ENCODE measurements around the gene AREG. TPM values are rescaled to one million over a fixed set of nuclear protein-coding genes. Genes with fewer than 3 reads are reported as not detected.

The AREG gene
- total RNA-seq, 1 donor from 2014 or later = 2.2 TPM

DNA sequence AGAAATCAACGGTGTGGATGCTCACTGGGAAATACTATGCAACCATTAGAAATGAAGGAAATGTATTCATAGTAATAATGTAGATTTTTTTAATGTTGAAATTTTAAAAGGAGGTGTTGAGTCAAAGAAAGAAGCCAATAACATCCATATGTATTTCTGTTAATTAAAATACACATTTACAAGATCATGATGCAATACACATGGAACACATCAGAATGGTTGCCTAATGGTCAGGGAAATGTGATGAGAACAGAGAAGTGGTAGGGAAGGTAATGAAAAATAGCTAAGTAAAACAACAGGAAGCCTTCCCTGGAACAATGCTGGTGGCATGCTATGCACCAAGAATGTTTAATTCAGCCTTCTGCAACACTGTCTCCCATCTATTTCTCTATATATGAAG is 18.2 kb downstream of the AREG start:
- Mint-ChIP-seq H3K4me1 (ENCODE audit: low read depth) (no peaks in the 10 kb centered on the region), H3K4me3 (ENCODE audit: low read depth) (no peak overlapping the region), H3K27ac (no peak overlapping the region), H3K9me3 (ENCODE audit: low read depth) (peaks cover 7% of the 10 kb centered on the region), H3K36me3 (ENCODE audit: insufficient read depth) (no peaks in the 10 kb centered on the region), H3K27me3 (no peaks in the 10 kb centered on the region)
- no peak for DNase-seq (ENCODE audit: low spot score, unreplicated experiment)
- TF ChIP-seq, protein P1, sequence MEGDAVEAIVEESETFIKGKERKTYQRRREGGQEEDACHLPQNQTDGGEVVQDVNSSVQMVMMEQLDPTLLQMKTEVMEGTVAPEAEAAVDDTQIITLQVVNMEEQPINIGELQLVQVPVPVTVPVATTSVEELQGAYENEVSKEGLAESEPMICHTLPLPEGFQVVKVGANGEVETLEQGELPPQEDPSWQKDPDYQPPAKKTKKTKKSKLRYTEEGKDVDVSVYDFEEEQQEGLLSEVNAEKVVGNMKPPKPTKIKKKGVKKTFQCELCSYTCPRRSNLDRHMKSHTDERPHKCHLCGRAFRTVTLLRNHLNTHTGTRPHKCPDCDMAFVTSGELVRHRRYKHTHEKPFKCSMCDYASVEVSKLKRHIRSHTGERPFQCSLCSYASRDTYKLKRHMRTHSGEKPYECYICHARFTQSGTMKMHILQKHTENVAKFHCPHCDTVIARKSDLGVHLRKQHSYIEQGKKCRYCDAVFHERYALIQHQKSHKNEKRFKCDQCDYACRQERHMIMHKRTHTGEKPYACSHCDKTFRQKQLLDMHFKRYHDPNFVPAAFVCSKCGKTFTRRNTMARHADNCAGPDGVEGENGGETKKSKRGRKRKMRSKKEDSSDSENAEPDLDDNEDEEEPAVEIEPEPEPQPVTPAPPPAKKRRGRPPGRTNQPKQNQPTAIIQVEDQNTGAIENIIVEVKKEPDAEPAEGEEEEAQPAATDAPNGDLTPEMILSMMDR (IDR thresholded peaks at IDR 0.05; ENCODE audit: unreplicated experiment) = no peak

DNA sequence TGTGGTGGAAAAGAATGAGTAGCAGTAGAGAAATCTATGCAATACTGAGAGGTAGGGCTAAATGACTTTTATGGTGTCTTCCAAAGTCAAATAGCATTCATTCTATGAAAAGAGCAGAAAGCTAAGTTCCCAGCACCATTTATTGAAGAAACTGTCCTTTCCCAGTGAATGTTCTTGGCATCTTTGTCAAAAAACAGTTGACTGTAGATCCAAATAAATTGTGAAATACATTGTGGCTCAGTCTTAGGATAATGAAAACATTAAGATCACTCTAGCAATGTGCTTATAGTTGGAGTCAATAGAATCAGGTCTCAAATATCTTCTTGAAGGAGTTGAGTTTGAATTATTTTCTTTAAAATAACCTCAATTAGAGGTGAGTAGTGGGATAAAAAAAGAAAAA is 19.4 kb downstream of the AREG start:
- TF ChIP-seq, protein P1 (IDR thresholded peaks at IDR 0.05; ENCODE audit: unreplicated experiment) = no peak
- Mint-ChIP-seq H3K36me3 (ENCODE audit: insufficient read depth) (no peaks in the 10 kb centered on the region), H3K9me3 (ENCODE audit: low read depth) (peaks cover 7% of the 10 kb centered on the region)

DNA sequence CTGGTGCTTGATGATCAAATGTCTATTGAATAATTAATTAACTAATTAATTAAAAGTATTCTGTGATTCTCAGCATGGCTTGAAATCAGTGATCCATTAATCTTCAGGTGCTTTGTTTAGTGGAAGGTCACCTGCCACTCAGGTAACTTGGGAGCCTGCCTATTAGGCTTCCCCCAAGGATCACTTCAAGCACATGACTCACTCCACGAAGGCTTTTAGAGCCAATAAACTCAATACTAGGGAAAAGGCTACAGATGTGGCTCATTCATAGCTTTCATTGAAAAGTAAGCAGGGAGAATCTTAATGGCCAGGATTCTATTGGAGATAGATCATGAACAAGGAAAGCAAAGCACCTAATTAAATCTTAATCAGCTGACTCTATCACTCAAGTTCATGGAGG is 21.3 kb downstream of the AREG start:
- Mint-ChIP-seq H3K36me3 (ENCODE audit: insufficient read depth) (no peaks in the 10 kb centered on the region), H3K4me3 (ENCODE audit: low read depth) (no peak overlapping the region), H3K27me3 (no peaks in the 10 kb centered on the region), H3K9me3 (ENCODE audit: low read depth) (no peaks in the 10 kb centered on the region), H3K27ac (no peak overlapping the region), H3K4me1 (ENCODE audit: low read depth) (peaks cover 1% of the 10 kb centered on the region)
- TF ChIP-seq, protein P1 (IDR thresholded peaks at IDR 0.05; ENCODE audit: unreplicated experiment) = no peak
- DNase-seq (ENCODE audit: low spot score, unreplicated experiment) = no peak

More for the DNA sequence above, 19.4 kb downstream of the AREG start:
- DNase-seq (ENCODE audit: low spot score, unreplicated experiment) = no peak
- Mint-ChIP-seq H3K4me3 (ENCODE audit: low read depth) (no peak overlapping the region), H3K27me3 (no peaks in the 10 kb centered on the region), H3K27ac (no peak overlapping the region), H3K4me1 (ENCODE audit: low read depth) (no peaks in the 10 kb centered on the region)

DNA sequence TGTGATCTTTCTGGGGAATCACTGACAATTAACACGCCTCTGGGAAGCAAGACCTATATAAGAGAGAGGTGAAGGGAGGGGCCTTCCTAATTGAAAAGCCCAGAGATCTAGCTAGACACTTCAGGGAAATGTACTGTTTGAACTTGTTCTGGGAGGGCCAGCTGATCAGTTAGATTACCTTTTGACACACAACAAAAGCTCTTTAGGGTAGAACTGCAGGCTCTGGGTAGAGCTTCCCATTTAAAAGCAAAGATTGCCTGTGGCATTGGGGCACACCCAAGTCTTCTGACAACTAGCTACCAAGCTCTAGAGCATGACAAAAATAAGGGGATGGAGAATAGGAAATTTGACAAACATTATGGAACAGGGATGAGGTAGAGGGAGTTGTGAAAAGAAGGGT is 26.3 kb downstream of the AREG start:
- H3K9me3 Mint-ChIP-seq (ENCODE audit: low read depth) = no peaks in the 10 kb centered on the region
- DNase-seq (ENCODE audit: low spot score, unreplicated experiment) = no peak
- peaks cover 19% of the 10 kb centered on the region for H3K4me1 Mint-ChIP-seq (ENCODE audit: low read depth)
- H3K4me3 Mint-ChIP-seq (ENCODE audit: low read depth) = no peak overlapping the region
- no peaks in the 10 kb centered on the region for H3K36me3 Mint-ChIP-seq (ENCODE audit: insufficient read depth)
- no peak overlapping the region for H3K27ac Mint-ChIP-seq
- no peaks in the 10 kb centered on the region for H3K27me3 Mint-ChIP-seq
- TF ChIP-seq, protein P1 (IDR thresholded peaks at IDR 0.05; ENCODE audit: unreplicated experiment) = no peak

DNA sequence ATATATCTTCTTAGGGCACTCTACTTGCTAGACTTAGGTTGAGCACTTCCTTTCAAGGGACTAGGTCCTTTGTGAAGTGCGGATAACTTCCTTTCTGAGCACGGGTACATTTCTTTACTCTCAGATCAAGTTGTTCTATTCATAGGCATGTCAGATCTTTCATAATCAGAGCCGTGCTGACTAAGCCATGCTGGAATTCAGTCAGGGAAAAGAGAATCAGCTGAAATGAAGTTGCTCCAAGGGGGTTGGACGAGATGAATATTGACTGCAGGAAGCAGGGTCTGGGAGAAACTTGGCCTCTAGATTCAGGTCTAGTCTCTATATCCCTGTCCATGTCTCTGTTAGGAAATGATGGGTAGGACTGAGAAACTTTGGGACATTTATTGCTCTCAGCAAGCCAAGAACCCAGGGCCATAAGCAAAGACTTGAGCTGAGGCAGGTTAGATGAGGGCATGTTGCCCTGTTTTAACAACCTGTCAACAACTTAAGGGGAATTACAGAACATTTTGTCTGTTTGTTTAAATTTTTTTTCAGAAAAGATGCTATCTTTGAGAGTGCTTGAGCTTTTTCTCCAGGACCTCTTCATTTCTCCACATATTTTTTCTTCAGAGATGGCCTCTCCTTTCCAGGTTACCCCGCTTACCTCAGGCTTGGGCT is 28.3 kb downstream of the AREG start:
- no peak for DNase-seq (ENCODE audit: low spot score, unreplicated experiment)
- no peak overlapping the region for H3K27ac Mint-ChIP-seq
- peaks cover 24% of the 10 kb centered on the region for H3K4me1 Mint-ChIP-seq (ENCODE audit: low read depth)
- no peak overlapping the region for H3K4me3 Mint-ChIP-seq (ENCODE audit: low read depth)
- TF ChIP-seq, protein P1 (IDR thresholded peaks at IDR 0.05; ENCODE audit: unreplicated experiment) = no peak
- H3K27me3 Mint-ChIP-seq = no peaks in the 10 kb centered on the region
- no peaks in the 10 kb centered on the region for H3K9me3 Mint-ChIP-seq (ENCODE audit: low read depth)
- H3K36me3 Mint-ChIP-seq (ENCODE audit: insufficient read depth) = no peaks in the 10 kb centered on the region

Measured in progenitor cell of endocrine pancreas (in vitro differentiated cells).